ENCODE results near the gene PIKFYVE.

GRCh38 chr2:208251098-208251497, 15.0 kb upstream of the PIKFYVE start:
- no peak for TF ChIP-seq FOXM1 (IDR thresholded peaks at IDR 0.05; ENCODE audit: borderline replicate concordance)
- no peak for TF ChIP-seq ELF4 (IDR thresholded peaks at IDR 0.05)
- TF ChIP-seq HDGF (IDR thresholded peaks at IDR 0.05; ENCODE audit: borderline replicate concordance) = no peak
- TF ChIP-seq ZNF384 (IDR thresholded peaks at IDR 0.05) = no peak
- TF ChIP-seq FOXK2 (IDR thresholded peaks at IDR 0.05) = no peak
- TF ChIP-seq FOXA1 (IDR thresholded peaks at IDR 0.05) = no peak
- TF ChIP-seq L3MBTL2 (conservative IDR thresholded peaks at IDR 0.05) = no peak
- no peak for TF ChIP-seq SP1 (IDR thresholded peaks at IDR 0.05)
- TF ChIP-seq LEF1 (IDR thresholded peaks at IDR 0.05; ENCODE audit: borderline replicate concordance) = no peak
- TF ChIP-seq NFRKB (IDR thresholded peaks at IDR 0.05) = no peak
- no peak for TF ChIP-seq SUZ12 (IDR thresholded peaks at IDR 0.05)
- no peak for TF ChIP-seq TARDBP (IDR thresholded peaks at IDR 0.05)
- no peak for TF ChIP-seq ARNT (IDR thresholded peaks at IDR 0.05)
- no peak for TF ChIP-seq BHLHE40 (IDR thresholded peaks at IDR 0.05; ENCODE audit: borderline replicate concordance)

All from HEK293T (cell line).